GM19240 (cell line): ENCODE results near the gene RAB12.
"Not testable (repeated sequence)": the region's sequence is repeated elsewhere in the genome, so short reads cannot be mapped to it uniquely, and the experiment has no call there.

Experiments used
- DNase-seq: peaks from one replicate; pipeline ENCODE4 v3.0.0; 2011; ENCODE audit warnings: low spot score; ENCODE audit not compliant: insufficient read length

RAB12 gene

DNA sequence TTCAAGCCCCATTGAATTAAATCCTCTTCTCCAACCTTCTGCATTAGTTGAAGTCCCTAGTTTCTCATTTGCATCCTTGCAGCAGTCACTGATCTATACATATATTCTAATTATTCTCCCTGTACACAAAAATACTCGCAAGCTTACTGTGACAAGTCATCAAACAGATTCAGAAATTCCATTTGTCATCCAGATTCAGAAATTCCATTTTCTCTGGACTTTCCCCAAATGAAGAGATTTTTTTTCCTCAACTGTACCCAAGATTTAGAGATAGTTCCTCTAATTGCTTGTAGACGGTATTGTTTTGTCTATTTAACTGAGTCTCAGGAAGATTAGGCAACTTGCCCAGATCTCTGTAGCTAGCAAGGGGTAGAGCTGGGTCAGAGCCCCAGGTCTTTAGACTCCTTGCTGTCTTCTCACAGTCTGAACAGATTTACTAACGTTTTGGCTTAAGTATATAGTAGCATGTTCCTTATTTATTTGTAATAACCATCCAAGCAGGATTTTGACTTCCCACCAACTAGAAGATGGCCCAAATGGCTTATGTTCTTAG is 34.2 kb downstream of the RAB12 start:
- DNase-seq, result no peak

DNA sequence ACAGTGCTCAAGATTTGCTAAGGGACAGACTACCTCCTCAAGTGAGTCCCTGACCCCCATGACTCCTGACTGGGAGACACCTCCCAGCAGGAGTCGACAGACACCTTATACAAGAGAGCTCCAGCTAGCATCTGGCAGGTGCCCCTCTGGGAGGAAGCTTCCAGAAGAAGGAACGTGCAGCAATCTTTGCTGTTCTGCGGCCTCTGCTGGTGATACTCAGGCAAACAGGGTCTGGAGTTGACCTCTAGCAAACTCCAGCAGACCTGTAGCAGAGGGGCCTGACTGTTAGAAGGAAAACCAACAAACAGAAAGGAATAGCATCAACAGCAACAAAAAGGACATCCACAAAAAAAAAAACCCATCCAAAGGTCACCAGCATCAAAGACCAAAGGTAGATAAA is 38.1 kb downstream of the RAB12 start:
- DNase-seq, result not testable (repeated sequence)

DNA sequence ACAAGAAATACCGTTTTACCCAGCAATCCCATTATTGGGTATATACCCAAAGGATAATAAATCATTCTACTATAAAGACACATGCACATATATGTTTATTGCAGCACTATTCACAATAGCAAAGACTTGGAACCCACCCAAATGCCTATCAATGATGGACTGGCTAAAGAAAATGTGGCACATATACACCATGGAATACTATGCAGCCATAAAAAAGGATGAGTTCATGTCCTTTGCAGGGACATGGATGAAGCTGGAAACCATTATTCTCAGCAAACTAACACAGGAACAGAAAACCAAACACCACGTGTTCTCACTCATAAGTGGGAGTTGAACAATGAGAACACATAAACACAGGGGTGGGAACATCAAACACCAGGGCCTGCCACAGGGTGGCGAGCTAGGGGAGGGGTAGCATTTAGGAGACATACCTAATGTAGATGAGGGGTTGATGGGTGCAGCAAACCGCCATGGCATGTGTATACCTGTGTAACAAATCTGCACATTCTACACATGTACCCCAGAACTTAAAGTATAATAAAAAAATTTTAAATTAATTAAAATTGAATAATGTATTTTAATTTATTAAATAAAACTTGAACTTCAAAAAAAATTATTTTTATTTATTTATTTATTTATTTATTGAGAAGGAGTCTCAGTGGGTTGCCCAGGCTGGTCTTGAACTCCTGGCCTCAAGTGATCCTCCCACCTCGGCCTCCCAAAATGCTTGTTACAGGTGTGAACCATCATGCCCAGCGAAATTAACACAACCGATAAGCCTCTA is 42.4 kb downstream of the RAB12 start:
- DNase-seq, result not testable (repeated sequence)

DNA sequence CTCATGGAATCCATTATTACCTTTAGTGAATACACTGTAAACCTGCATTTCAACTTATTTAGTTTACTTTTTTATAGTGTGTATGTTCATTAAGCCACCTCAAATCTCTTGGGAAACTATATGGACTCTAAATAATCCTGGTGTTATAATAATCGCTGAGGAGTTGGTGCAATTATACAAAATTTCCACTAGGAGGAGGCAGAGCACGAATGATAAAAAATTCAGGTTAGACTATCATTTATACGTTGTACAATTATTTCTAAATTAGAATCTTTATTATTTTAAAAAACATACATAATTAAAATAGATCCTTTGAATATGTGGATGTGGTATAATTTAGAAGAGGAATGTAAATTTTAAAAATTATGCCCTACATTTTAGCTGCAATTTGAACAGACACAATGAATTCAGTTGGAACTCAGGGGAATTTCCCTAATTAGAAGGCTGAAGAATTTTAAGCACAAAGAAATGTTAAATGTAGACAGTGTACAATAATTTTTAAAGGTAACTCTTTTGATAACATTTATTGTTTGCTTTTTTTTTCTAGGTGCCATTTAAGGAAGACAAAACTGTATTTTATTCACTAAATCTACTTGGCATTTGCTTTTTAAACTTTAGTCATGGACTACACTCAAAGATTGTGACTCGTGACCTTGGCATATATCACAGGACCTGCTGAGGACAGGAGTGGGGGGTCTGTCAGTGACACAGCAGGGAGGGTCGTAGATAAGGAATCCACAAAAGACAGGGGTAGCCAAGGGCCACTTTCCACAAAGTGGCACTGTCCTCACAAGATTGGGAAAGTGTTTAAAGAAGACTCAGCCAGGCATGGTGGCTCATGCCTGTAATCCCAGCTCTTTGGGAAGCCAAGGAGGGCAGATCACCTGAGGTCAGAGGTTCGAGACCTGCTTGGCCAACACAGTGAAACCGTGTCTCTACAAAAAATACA is 45.5 kb downstream of the RAB12 start:
- no peak for DNase-seq

DNA sequence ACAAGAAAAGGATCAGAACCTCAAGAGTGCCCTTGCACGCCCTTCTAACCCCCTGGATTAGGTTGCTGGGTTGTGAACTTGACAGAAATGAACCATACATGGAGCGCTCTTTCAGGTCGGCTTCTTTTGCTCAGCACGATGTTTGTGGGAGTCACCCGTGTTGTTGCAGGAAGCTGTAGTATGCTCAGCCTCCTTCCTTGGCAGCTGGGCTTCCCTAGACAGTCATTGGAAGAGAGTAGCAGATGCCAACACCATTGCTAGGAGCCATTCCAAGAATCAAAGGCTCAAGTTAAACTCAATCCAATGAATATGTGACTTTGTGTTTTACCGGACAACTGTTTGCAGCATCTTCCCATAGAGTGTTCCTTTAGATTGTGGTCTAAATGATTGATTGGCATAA is 47.0 kb downstream of the RAB12 start:
- DNase-seq, result no peak

DNA sequence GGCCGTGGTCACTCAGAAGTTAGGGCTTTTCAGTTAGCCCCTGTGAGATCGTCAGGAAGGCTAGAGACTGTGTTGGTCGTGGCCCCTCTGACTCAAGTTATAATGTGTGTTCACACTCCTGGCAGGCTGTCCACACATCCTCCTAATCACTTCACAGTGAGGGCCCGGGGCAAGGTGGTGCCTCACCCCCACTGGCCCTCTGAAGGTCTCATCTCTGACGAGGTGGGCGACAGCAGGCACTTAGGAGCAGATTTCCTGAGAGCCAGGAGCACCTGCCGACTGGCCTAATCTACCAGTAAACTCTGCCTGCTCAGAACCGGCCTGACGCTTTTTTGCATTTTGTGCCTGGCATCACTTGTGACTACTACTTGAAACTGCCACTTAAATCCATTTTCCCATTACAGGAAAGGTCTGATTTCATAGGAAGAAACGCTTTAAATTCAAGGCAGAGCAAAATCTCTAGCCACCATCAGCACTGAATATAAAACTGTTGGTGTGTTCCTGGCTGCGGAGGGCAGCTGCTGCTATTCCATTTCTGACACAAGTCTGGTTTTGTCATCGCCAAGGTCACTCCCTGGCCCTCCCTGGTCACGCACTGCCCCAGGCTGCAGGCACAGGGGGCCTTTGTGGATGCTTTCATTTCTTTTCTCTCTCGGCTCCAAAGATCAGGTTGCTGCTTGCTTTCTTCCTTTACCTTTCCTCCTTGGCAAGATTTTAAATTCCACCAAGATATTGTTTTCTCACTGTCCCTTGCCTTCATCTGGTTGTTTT is 48.0 kb downstream of the RAB12 start:
- no peak for DNase-seq

DNA sequence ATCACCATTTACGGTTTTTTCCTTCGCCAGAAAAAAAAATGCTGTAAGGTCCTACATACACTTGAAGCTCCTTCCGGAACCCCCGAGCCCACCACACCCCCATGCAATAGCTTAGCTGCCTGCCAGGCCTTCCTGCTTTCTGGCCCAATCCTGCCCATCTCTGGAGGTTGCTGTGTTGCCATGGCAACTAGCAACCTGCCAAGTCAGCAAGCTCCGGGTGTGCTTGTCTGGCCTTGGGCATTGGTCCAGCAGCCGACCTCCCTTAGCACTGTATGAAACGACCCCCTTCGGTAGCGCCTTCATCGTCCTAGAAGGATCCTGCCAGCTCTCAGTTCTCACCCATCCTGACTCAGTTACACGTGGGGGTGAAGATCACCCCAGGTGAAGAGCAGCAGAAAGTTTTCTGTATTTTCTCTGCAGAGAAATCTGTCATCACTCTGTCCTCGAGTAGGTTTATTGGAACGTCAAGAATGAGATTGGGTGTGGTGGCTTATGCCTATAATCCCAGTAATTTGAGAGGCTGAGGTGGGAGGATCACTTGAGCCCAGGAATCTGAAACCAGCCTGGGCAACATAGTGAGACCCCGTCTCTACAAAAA is 48.7 kb downstream of the RAB12 start:
- no peak for DNase-seq

DNA sequence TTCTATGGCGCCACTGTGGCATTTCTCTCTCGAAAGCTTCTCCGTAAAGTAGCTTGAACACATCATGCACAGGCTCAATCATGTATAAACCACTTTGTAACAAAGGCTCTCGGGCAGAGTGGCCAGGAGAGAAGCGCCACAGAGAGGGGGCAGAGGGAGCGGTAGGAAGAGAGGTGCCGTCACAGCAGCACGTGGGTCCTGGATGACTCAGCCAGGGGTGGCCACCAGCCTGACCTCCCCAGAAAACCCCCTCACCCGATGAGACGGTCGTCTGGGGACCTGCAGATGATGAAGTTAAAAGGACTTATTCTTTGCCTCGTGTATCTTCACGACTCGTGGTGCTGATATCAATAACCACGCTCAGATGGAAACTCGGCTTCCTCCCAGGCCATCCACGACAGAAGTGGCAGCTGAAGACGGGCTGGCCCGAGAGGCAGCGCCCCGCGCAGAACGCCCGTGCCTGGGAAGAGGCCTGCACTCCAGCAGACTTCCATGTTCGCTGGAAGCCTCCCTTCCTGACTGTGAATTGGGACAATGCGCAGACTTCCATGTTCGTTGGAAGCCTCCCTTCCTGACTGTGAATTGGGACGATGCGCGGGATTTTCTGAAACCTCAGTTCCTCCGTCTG is 49.7 kb downstream of the RAB12 start:
- DNase-seq, result no peak

DNA sequence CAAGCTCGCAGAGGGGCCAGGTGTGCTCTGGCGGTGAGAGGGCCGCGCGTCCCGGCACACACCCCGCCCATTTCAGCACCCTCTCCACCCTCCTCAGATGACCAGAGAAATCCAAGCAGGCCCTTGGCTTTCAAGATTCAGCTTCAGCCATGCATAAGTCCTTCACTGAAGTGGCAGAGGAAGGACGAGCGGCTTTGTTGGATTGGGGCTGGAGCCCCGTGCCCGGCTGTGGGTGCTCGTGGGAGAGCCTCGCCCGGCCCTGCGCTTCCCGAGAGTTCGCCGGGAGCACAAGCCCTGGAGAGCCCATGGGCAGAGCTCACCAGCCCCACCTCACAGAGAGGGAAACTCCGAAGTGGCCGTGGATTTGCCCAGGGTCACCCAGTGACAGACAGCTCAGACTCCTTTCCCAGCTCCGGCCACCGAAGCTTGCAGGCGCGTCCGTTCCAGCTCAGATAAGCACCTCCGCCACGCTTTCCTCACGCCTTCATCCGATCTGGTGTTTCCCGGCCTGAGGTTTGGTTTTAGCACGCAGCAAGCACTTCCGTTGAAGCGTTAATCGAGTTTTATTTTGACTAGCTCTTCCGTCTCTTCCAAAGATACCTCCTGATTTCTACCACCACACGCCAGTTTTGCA is 50.5 kb downstream of the RAB12 start:
- no peak for DNase-seq

DNA sequence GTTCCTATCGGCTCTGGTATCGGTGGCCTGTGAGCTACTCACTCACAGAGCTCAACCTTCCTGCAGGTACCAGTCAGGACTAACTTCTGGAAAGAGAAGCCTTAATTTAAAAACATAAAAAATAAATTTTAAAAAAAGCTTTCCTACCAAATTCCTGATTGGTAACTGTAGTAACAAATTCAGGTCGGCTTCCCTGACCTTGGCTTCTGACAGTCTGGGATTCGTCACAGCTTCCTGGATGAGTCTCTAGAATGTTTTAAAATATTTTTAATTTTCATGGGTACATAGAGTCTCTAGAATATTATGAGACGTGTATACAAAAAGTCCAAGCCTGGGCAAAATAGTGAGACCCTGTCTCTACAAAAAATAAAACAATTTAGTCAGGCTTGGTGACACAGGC is 51.1 kb downstream of the RAB12 start:
- no peak for DNase-seq

DNA sequence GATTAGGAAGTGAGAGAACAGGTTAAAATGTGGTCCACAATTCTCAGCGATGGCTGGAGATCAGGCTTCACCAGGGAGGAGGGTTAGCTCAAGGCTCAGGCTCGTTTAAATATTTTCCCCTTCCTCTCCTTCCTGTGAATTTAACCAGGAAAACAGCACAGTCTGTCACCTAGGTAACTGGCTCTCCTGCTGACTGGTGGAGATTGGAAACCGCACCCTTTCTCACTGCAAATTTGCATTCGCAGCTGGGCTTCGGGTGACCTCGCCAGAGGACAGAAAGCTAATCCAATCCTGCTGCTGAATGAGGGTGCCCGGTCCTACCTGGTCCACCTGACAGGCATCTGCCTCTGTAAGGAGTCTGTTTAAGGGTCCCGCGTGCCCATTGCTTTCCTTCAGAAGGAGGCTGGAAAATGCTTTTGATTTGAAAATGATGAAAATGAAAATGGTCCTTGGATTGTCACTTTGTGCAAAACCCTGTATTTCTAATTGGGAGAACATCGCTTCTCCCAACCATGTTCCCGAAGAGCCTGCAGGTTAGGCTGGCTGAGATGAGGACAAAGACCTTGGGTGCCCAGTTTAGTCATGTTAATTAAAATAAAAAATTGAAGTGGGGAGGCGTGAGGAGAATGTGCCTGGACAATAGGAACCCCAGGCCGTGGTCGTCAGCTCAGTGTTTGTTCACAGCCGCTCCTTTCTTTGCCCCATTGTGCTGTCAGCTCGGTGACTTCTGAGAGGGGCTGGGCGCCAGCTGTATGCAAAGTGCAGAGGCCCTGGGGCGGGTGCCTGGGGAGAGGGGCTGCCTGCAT is 52.7 kb downstream of the RAB12 start:
- no peak for DNase-seq

DNA sequence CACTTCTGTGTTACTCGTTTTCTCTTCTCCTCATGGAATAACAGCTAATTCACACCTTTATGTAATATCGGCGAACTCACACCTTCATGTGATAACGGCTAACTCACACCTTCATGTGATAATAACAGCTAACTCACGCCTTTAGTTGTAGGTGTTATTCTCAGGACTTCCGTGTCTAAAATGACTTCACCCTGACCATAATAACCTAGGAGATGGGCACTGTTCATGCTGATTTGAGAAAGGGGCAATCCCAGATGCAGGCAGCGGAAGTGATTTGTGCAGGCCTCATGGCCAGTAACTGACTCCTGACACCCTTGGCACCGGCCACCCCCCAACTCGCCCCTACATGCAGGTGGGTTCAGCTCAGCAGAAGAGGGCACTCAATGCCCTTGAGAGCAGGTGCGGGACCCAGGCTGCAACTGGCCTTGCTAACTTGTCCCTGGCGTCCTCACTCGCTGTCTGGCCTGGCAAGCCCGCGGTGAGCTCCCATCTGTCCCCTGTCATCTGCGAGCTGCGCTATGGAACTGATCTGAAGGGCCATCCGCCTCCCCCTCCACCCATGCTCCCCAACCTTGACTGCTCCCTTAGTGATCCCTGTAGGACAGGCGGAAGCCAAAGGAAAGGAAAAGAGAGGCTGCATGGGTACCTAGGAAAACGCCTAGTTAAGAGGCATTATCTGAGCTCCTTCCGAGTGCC is 53.5 kb downstream of the RAB12 start:
- no peak for DNase-seq

DNA sequence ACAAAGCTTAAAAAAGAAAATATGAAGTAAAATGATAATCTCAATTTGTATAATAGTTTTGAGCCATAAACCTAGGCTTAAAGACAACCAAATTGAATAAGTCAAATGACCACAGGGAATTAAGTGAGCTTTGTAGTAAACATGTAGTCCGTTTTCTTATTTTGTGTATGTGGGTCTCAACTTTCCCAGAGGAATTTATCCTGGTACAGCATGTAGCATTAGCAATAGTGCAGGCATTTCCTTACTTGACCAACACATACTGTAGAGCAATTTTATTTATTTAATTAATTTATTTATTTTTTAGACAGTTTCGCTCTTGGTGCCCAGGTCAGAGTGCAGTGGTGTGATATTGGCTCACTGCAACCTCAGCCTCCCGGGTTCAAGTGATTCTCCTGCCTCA is 58.6 kb downstream of the RAB12 start:
- no peak for DNase-seq

DNA sequence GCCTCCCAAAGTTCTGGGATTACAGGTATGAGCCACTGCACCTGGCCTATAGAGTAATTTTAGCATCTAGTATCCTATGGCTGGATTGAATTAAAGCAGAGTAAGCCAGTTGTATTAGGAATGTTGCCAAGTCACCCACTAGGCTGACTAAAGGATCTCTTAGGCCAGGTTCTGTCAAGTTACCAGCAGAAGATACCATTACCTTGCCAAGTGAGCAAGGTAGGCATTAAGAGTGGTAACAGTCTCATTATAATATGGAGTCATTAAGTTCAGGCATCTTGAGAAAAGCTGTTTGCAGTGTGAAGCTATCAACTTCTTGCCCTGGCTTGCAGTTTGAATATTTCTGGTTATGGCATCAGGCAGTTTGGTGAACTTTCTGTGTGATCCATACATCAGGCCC is 59.1 kb downstream of the RAB12 start:
- no peak for DNase-seq

DNA sequence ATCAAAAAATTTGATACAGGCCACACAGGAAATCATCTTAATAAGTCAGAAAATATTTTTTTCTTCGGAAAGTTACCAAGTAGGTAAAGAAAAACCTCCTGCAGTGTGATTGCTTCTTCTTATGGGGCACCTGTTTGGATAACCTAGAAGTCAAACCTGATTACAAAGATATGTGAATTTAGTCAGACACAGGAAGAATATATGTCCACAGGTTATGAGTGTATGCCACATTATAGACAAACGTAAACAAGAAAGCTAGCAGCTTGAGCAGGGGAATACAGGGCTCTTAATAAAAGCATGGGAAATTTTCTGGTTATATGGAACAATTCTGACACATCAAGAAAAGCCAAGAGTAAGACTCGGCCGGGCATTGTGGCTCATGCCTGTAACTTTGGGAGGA is 60.3 kb downstream of the RAB12 start:
- DNase-seq, result no peak

DNA sequence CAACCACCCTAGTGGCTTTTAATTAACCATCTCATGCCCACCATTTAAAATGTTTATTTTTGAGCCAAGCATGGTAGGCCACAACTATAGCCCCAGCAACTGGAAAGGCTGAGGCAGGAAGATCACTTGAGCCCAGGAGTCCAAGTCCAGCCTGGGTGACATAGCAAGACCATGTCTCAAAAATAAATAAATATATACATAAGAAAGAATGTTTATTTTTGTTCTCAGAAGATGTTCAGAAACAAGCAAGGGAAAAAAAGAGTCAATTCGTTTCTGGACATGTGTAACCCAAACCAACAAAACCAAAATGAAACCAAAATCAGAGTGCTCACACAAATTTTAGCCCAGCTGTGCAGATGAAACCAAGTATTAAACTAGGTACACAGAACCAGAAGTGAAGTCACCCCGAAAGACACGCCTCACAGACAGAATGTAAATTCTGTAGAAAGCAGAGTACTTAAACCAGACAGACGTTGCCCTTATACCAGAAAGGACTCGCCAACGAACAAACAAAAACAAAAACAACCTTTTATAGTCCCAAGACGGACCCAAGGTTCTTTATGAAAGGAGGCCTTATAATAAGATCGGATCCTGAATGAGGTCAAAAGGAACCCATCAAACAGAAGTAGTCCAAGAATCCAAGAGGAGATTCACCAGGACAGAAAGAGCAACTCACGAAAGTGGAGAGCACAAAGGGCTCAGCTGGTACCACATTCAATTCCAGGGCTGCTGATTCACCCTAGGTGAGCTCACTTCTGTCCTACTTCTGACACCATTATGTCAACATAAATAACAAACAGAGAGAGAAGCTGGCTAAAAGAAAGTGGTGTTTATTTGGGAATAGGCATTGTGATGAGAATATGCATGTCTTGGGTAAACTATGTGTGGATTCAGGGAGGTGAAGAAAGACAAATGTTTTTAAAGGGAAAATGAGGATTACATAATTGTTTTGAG is 64.3 kb downstream of the RAB12 start:
- DNase-seq, result peak; percentile 21

DNA sequence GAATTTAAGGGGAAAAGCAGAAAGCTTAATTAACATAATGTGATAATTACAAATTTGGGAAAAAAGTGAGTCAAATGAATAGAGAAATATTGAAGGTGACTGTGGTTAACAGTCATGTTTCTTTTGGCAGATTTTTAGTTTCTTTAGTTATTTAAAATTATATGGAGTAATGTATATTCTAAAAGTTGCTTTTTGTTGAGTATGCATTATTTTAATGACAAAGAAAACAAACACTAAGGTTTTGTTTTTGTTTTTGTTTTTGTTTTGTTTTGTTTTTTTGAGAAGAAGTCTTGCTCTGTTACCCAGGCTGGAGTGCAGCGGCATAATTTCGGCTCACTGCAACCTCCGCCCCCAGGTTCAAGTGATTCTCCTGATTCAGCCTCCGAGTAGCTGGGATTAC is 65.8 kb downstream of the RAB12 start:
- DNase-seq, result no peak

DNA sequence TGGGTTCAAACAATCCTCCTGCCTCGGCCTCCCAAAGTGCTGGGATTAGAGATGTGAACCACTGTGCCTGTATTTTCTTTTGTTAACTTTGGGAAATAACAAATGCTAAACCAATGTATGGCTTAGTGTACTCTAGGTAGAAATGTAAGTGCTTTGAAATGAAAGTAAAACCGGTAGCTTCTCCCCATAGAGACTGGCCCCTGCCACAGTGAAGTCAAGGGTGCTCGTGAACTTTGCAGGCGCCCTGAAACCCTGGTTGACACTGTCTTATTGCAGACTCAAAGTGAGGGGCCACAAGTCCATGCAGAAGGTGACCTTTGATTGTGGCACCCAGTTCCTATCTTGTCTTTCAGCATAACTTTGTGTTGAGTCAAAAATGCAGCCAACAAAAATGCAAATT is 72.0 kb downstream of the RAB12 start:
- no peak for DNase-seq
